ENCODE data around the gene ORAI3.

DNA sequence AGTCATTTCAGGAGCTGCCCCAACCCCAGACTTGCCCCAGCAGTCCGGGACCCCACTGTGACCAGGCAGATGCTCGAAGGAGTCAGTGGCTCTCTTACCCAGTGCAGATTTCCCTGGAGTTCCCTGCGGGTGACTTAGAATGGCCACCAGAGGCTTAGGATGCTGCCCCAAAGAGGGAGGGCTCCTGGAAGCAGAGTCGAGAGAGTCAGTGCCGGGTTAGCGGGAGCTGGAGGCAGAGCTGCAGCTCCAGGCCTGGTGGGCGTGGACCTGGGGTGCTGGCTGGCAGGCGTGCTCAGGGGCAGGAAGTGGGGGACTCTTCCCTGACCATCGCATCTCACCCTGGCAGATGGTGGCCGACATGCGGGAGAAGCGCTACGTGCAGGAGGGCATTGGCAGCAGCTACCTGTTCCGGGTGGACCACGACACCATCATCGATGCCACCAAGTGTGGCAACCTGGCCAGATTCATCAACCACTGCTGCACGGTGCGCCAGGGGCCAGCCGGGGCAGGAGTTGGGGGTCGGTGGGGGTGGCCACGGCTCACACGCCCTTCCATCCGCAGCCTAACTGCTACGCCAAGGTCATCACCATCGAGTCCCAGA is 34.5 kb downstream of the ORAI3 start:
- TF ChIP-seq ZNF274 (IDR thresholded peaks at IDR 0.05; ENCODE audit: low read depth, low read length) (no peak), YY1 (IDR thresholded peaks at IDR 0.05; ENCODE audit: insufficient read depth, insufficient read length) (no peak)
